GM19025 (cell line): ENCODE measurements around the gene CSAD.

Experiments
- ATAC-seq: cut with Tn5 transposase; IDR thresholded peaks from one replicate; pipeline ENCODE4 v1.9.1; 2021; ENCODE audit warnings: mild to moderate bottlenecking, low read depth, moderate library complexity; ENCODE audit not compliant: unreplicated experiment

Gene CSAD

GRCh38 chr12:53180220-53180930 lies at the start of gene CSAD, which contains the start of gene ZNF740:
CSAD (minus strand) TSS chr12:53180925; CDS start chr12:53173470, 7,455 bp downstream.
ZNF740 (plus strand) TSS chr12:53180722; CDS start chr12:53181984, 1,262 bp downstream.
- peak; percentile 93 for ATAC-seq

- no peak for ATAC-seq
These were observed 49.6 kb upstream of the CSAD start for GRCh38 chr12:53230108-53230845.

GRCh38 chr12:53229454-53229853 lies 48.7 kb upstream of the CSAD start:
- no peak for ATAC-seq

- ATAC-seq, result no peak
These were observed 47.1 kb upstream of the CSAD start for GRCh38 chr12:53227836-53228235.

- no peak for ATAC-seq
These were observed 46.6 kb upstream of the CSAD start for GRCh38 chr12:53227341-53227740.

- ATAC-seq, result no peak
These were observed 46.1 kb upstream of the CSAD start for GRCh38 chr12:53226815-53227214.

- no peak for ATAC-seq
These were observed 45.1 kb upstream of the CSAD start for GRCh38 chr12:53225635-53226424.

GRCh38 chr12:53224897-53225634 lies 44.3 kb upstream of the CSAD start:
- no peak for ATAC-seq

- ATAC-seq, result no peak
These were observed 43.6 kb upstream of the CSAD start for GRCh38 chr12:53224061-53224896.

GRCh38 chr12:53223389-53224060 lies 42.8 kb upstream of the CSAD start:
- ATAC-seq, result no peak

- ATAC-seq, result no peak
These were observed 42.1 kb upstream of the CSAD start for GRCh38 chr12:53222806-53223261.

- no peak for ATAC-seq
These were observed 41.5 kb upstream of the CSAD start for GRCh38 chr12:53222170-53222721.

GRCh38 chr12:53221203-53222080 lies 40.7 kb upstream of the CSAD start:
- ATAC-seq, result peak; percentile 28

- peak; percentile 60 for ATAC-seq
These were observed 40.0 kb upstream of the CSAD start for GRCh38 chr12:53220694-53221202.

GRCh38 chr12:53219956-53220693 lies 39.4 kb upstream of the CSAD start:
- ATAC-seq, result no peak

GRCh38 chr12:53219292-53219955 lies 38.7 kb upstream of the CSAD start:
- no peak for ATAC-seq
